Natural killer cell (primary cell): ENCODE data around the gene NXN. TPM values are rescaled to one million over a fixed set of nuclear protein-coding genes. Genes with fewer than 3 reads are reported as not detected.

Source experiments
- ATAC-seq, 3 donors: fragments of 150-1000 bp in 2 of 3; fragments of 200-7000 bp in 1 of 3; cut with Tn5 transposase; 1 replicate in 1 of 3; 2 replicates in 2 of 3; pipeline ENCODE4 v1.10.0; 2021; ENCODE audit warnings: mild to moderate bottlenecking in 2 of 3, moderate library complexity in 2 of 3
- DNase-seq, 2 donors: peaks; one replicate each; pipeline versions ENCODE4 v3.0.0 to v3.0.0-alpha.2; 2013 to 2021; ENCODE audit warnings: mixed read lengths in 1 of 2
- H3K27ac ChIP-seq: one replicate; pipeline ENCODE4 v1.5.1; 2013; ENCODE audit warnings: mild to moderate bottlenecking, low read length
- H3K27me3 ChIP-seq: one replicate; pipeline ENCODE4 v1.6.1; 2013; ENCODE audit warnings: low read length; ENCODE audit not compliant: control insufficient read depth, insufficient read depth
- H3K36me3 ChIP-seq: one replicate; pipeline ENCODE4 v1.6.1; 2013; ENCODE audit warnings: low read length; ENCODE audit not compliant: control insufficient read depth, insufficient read depth
- H3K4me1 ChIP-seq: one replicate; pipeline ENCODE4 v1.6.1; 2013; ENCODE audit warnings: low read length; ENCODE audit not compliant: control insufficient read depth, insufficient read depth
- H3K4me3 ChIP-seq: one replicate; pipeline ENCODE4 v1.5.1; 2013; ENCODE audit warnings: low read length
- H3K9me3 ChIP-seq: one replicate; pipeline ENCODE4 v1.6.1; 2013; ENCODE audit warnings: low read length; ENCODE audit not compliant: control insufficient read depth, insufficient read depth
- H3K27ac Mint-ChIP-seq, 2 donors: one replicate each; pipeline ENCODE4 v1.8.0; 2022; ENCODE audit warnings: mild to moderate bottlenecking in 2 of 2, mixed read lengths in 2 of 2, moderate library complexity in 1 of 2
- H3K27me3 Mint-ChIP-seq, 2 donors: one replicate each; pipeline ENCODE4 v1.8.0; 2022; ENCODE audit warnings: low read depth in 2 of 2, mixed read lengths in 2 of 2
- H3K36me3 Mint-ChIP-seq: one replicate; pipeline ENCODE4 v1.8.0; 2022; ENCODE audit warnings: mixed read lengths
- H3K4me1 Mint-ChIP-seq, 2 donors: one replicate each; pipeline ENCODE4 v1.8.0; 2022; ENCODE audit warnings: mixed read lengths in 2 of 2
- H3K4me3 Mint-ChIP-seq: one replicate; pipeline ENCODE4 v1.8.0; 2022; ENCODE audit warnings: mild to moderate bottlenecking, moderate library complexity, mixed read lengths
- H3K9me3 Mint-ChIP-seq, 2 donors: one replicate each; pipeline ENCODE4 v1.8.0; 2022; ENCODE audit warnings: mixed read lengths in 2 of 2
- CTCF ChIP-seq: fragments of 200-600 bp; IDR thresholded peaks from one replicate; pipeline ENCODE4 v1.8.0; 2022; ENCODE audit warnings: antibody characterized with exemption
- WGBS: methylation state at CpG from one replicate; pipeline ENCODE4 v1.1.7; 2013; ENCODE audit warnings: missing lambda C conversion rate; ENCODE audit not compliant: insufficient coverage; 5-methylcytosine and 5-hydroxymethylcytosine counted together
- intact Hi-C: fragments of 100-400 bp; cut with micrococcal nuclease; formaldehyde crosslinking; loops from one replicate; pipeline ENCODE4 v1.14.2; 2022
- total RNA-seq, 4 donors: library from RNA; stranded (reverse); fragments of 120-200 nt in 1 of 4; gene quantifications; one replicate each; pipeline versions ENCODE4 v1.2.3 to v1.2.4, GENCODE V29; 2013 to 2022

Gene NXN
- total RNA-seq, 3 donors from 2014 or later (not counting 1 experiment from before 2014, with no cell fraction given) = 0.14 to 0.55 TPM; not detected in 1

GRCh38 chr17:819251-819650 lies 160.3 kb downstream of the NXN start:
- intact Hi-C loops = no loop called here
- Mint-ChIP-seq H3K27ac (no peak overlapping the region), H3K36me3 (no peaks in the 10 kb centered on the region), H3K27me3 (no peaks in the 10 kb centered on the region), H3K4me1 (no peaks in the 10 kb centered on the region), H3K9me3 (no peaks in the 10 kb centered on the region), H3K4me3 (no peak overlapping the region)
- 97% methylated on average over 19 of the region's 19 CpGs for WGBS
- Histone ChIP-seq H3K4me1 (no peaks in the 10 kb centered on the region), H3K36me3 (no peaks in the 10 kb centered on the region), H3K4me3 (no peak overlapping the region), H3K27me3 (no peaks in the 10 kb centered on the region), H3K27ac (no peak overlapping the region), H3K9me3 (no peaks in the 10 kb centered on the region)
- TF ChIP-seq CTCF = no peak
- DNase-seq = no peak
- no peak for ATAC-seq

- Mint-ChIP-seq H3K27me3 (peaks cover 0 to 6% of the 10 kb centered on the region in 2 donors), H3K36me3 (no peaks in the 10 kb centered on the region), H3K27ac (no peak overlapping the region), H3K4me3 (no peak overlapping the region), H3K9me3 (no peaks in the 10 kb centered on the region), H3K4me1 (no peaks in the 10 kb centered on the region)
- Histone ChIP-seq H3K4me1 (no peaks in the 10 kb centered on the region), H3K9me3 (no peaks in the 10 kb centered on the region), H3K4me3 (no peak overlapping the region), H3K36me3 (no peaks in the 10 kb centered on the region), H3K27ac (no peak overlapping the region), H3K27me3 (no peaks in the 10 kb centered on the region)
- intact Hi-C loops = no loop called here
- DNase-seq (no peak), ATAC-seq (no peak)
- 93% methylated on average over 20 of the region's 20 CpGs for WGBS
- TF ChIP-seq CTCF = no peak
Observed at GRCh38 chr17:814371-814770, 165.2 kb downstream of the NXN start.

GRCh38 chr17:812638-813204 lies 166.9 kb downstream of the NXN start:
- no peak for TF ChIP-seq CTCF
- DNase-seq (no peak), ATAC-seq (peak in 1 of 3 donors; percentile 48)
- no peak overlapping the region for H3K4me3 ChIP-seq
- Mint-ChIP-seq H3K27ac (no peak overlapping the region), H3K9me3 (no peaks in the 10 kb centered on the region), H3K4me1 (no peaks in the 10 kb centered on the region), H3K4me3 (no peak overlapping the region), H3K36me3 (no peaks in the 10 kb centered on the region), H3K27me3 (peaks cover 0 to 6% of the 10 kb centered on the region in 2 donors)
- WGBS = 92% methylated on average over 14 of the region's 14 CpGs
- intact Hi-C loops = no loop called here
- no peaks in the 10 kb centered on the region for H3K36me3 ChIP-seq
- H3K4me1 ChIP-seq = no peaks in the 10 kb centered on the region
- no peak overlapping the region for H3K27ac ChIP-seq
- H3K27me3 ChIP-seq = no peaks in the 10 kb centered on the region
- no peaks in the 10 kb centered on the region for H3K9me3 ChIP-seq
